GM12878 (cell line): ENCODE results near the gene ABHD17C. TPM values are rescaled to one million over a fixed set of nuclear protein-coding genes. Genes with fewer than 3 reads are reported as not detected.

Experiments used
- ATAC-seq: fragments of 200-7000 bp; cut with Tn5 transposase; 3 replicates; pipeline ENCODE4 v1.9.1; 2020; ENCODE audit warnings: mild to moderate bottlenecking, moderate library complexity
- BruUV-seq: library from RNA; stranded (reverse); fragments of 400-500 nt; replicated peaks from 2 replicates; lab custom pipeline; 2021; lab: Mats Ljungman, UMichigan
- CTCF ChIA-PET: fragments of 300-600 bp; sonication (Branson Sonifier 250); formaldehyde crosslinking; extraction: SDS; loops from one replicate; lab custom pipeline; 2021; ENCODE audit warnings: inconsistent platforms; lab: Yijun Ruan, JAX
- POLR2A ChIA-PET: fragments of 350-600 bp; formaldehyde crosslinking; extraction: SDS; loops from one replicate; lab custom pipeline; 2021; ENCODE audit warnings: inconsistent platforms; lab: Charles Lee
- RAD21 ChIA-PET: fragments of 300-600 bp; sonication (Branson Sonifier 250); formaldehyde crosslinking; loops from one replicate; lab custom pipeline; 2023; ENCODE audit warnings: antibody characterized with exemption; ENCODE audit not compliant: unreplicated experiment; lab: Charles Lee
- SMC1A ChIA-PET: fragments of 300-600 bp; sonication (Branson Sonifier 250); formaldehyde crosslinking; loops from one replicate; lab custom pipeline; 2023; ENCODE audit not compliant: unreplicated experiment, uncharacterized antibody; lab: Charles Lee
- DNase-seq: peaks from one replicate; pipeline ENCODE4 v3.0.0-alpha.2; 2011; ENCODE audit warnings: low read depth, low spot score
- FAIRE-seq: peaks from 3 replicates; lab custom pipeline; 2011; peaks lifted over from hg19 to GRCh38; lab: Jason Lieb, UNC
- H2AFZ ChIP-seq: 2 replicates; pipeline ENCODE4 v1.6.0; 2011; ENCODE audit warnings: low read depth, low read length, control low read depth; ENCODE audit not compliant: control insufficient read depth
- H3K27ac ChIP-seq: 2 replicates; pipeline ENCODE4 v1.5.1; 2011; ENCODE audit warnings: control low read depth; ENCODE audit not compliant: control insufficient read depth, insufficient read depth
- H3K27me3 ChIP-seq, 2 experiments: replicated peaks in 1 of 2; 2 replicates each; pipeline versions ENCODE4 v1.6.0 to v1.6.1; 2011; ENCODE audit warnings: low read length in 1 of 2; ENCODE audit not compliant: control insufficient read depth in 2 of 2, insufficient read depth in 2 of 2
- H3K36me3 ChIP-seq, 2 experiments: 2 replicates each; pipeline ENCODE4 v1.5.1; 2011; ENCODE audit warnings: low read length in 1 of 2; ENCODE audit not compliant: control insufficient read depth in 2 of 2, insufficient read depth in 2 of 2
- H3K4me1 ChIP-seq: 2 replicates; pipeline ENCODE4 v1.6.1; 2011; ENCODE audit warnings: mild to moderate bottlenecking, low read length, moderate library complexity, mixed read lengths; ENCODE audit not compliant: control insufficient read depth, insufficient read depth
- H3K4me2 ChIP-seq: 2 replicates; pipeline ENCODE4 v1.6.0; 2011; ENCODE audit warnings: control low read depth; ENCODE audit not compliant: control insufficient read depth, insufficient read depth
- H3K4me3 ChIP-seq: fragments of 200-600 bp; sonication (generic); 2 replicates; pipeline ENCODE4 v1.5.1; 2016
- H3K79me2 ChIP-seq: 2 replicates; pipeline ENCODE4 v1.6.0; 2011; ENCODE audit warnings: low read length; ENCODE audit not compliant: control insufficient read depth, insufficient read depth
- H3K9ac ChIP-seq: 2 replicates; pipeline ENCODE4 v1.8.0; 2011; ENCODE audit warnings: low read length, control low read depth, mixed read lengths; ENCODE audit not compliant: control insufficient read depth, insufficient read depth
- H3K9me3 ChIP-seq: replicated peaks from 3 replicates; pipeline ENCODE4 v1.5.1; 2011; ENCODE audit warnings: mild to moderate bottlenecking, low read length; ENCODE audit not compliant: control insufficient read depth, insufficient read depth
- H4K20me1 ChIP-seq: 2 replicates; pipeline ENCODE4 v1.6.0; 2011; ENCODE audit not compliant: control insufficient read depth, insufficient read depth
- BCL11A ChIP-seq: IDR thresholded peaks from 2 replicates; pipeline ENCODE4 v1.6.1; 2011; ENCODE audit warnings: low read depth, low read length
- EED ChIP-seq: sonication (generic); IDR thresholded peaks from 2 replicates; pipeline ENCODE4 v1.6.1; 2016; ENCODE audit warnings: antibody characterized with exemption, low read depth
- EP300 ChIP-seq, 2 experiments: fragments of 150-350 bp in 1 of 2; IDR thresholded peaks; 2 replicates each; pipeline ENCODE4 v1.6.1; 2011 to 2012; ENCODE audit warnings: low read depth in 2 of 2, low read length in 2 of 2, borderline replicate concordance in 1 of 2, improper control_type of control experiment in 1 of 2, inconsistent platforms in 1 of 2; ENCODE audit not compliant: control insufficient read depth in 1 of 2
- GATAD2B ChIP-seq: fragments of 450-650 bp; conservative IDR thresholded peaks from 2 replicates; pipeline ENCODE4 v1.6.1; 2017; ENCODE audit warnings: low read depth, mild to moderate bottlenecking, moderate library complexity
- IKZF2 ChIP-seq, 2 experiments: fragments of 450-650 bp; IDR thresholded peaks; 2 replicates each; pipeline ENCODE4 v1.6.1; 2017; ENCODE audit warnings: mild to moderate bottlenecking in 2 of 2, moderate library complexity in 2 of 2
- NFIC ChIP-seq: IDR thresholded peaks from 2 replicates; pipeline ENCODE4 v1.6.1; 2012; ENCODE audit warnings: low read depth, mild to moderate bottlenecking, inconsistent platforms, low read length, moderate library complexity
- NR2C2 ChIP-seq: IDR thresholded peaks from 2 replicates; pipeline ENCODE4 v1.6.1; 2011; ENCODE audit warnings: borderline replicate concordance, low read depth; ENCODE audit not compliant: control insufficient read depth, insufficient read length
- PAX5 ChIP-seq: IDR thresholded peaks from 2 replicates; pipeline ENCODE4 v1.6.1; 2011; ENCODE audit warnings: low read depth, low read length, borderline replicate concordance
- RAD51 ChIP-seq: fragments of 450-650 bp; IDR thresholded peaks from 2 replicates; pipeline ENCODE4 v1.6.1; 2016; ENCODE audit warnings: moderate library complexity, mild to moderate bottlenecking, inconsistent platforms
- RELA ChIP-seq: fragments of 450-650 bp; IDR thresholded peaks from 2 replicates; pipeline ENCODE4 v1.8.0; 2014; ENCODE audit warnings: borderline replicate concordance; ENCODE audit not compliant: partially characterized antibody
- RUNX3 ChIP-seq: IDR thresholded peaks from 2 replicates; pipeline ENCODE4 v1.6.1; 2012; ENCODE audit warnings: low read length, inconsistent platforms
- SP1 ChIP-seq: IDR thresholded peaks from one replicate; pipeline ENCODE4 v1.6.1; 2011; ENCODE audit warnings: low read depth, low read length
- SPI1 ChIP-seq: IDR thresholded peaks from 2 replicates; pipeline ENCODE4 v1.6.1; 2011; ENCODE audit warnings: low read depth, mild to moderate bottlenecking, low read length, moderate library complexity, borderline replicate concordance; ENCODE audit not compliant: insufficient read depth
- ZBTB40 ChIP-seq: fragments of 450-650 bp; IDR thresholded peaks from 2 replicates; pipeline ENCODE4 v1.6.1; 2016; ENCODE audit warnings: mild to moderate bottlenecking, moderate library complexity, borderline replicate concordance
- in situ Hi-C: fragments of 300-500 bp; cut with MboI; formaldehyde crosslinking; loops from 9 replicates; pipeline ENCODE4 v1.14.3; 2018; ENCODE audit warnings: mixed read lengths
- intact Hi-C: fragments of 100-400 bp; cut with micrococcal nuclease; formaldehyde crosslinking; loops from one replicate; pipeline ENCODE4 v1.14.2; 2022; ENCODE audit not compliant: unreplicated experiment
- polyA plus RNA-seq, 11 experiments: library from polyadenylated mRNA; depleted of rRNA in 4 of 11; unstranded in 6 of 11; stranded (reverse) in 5 of 11; fragments of >200 nt; fragmentation: Nextera tagmentation in 4 of 11; fragmentation: Illumina TruSeq in 1 of 11; extraction: Ambion mirVana in 4 of 11; extraction: Trizol in 1 of 11; gene quantifications; 1 replicate in 1 of 11; 2 replicates in 10 of 11; pipeline versions ENCODE4 v1.2.1 to v1.2.3, GENCODE V29; 2011 to 2016; ENCODE audit warnings: inconsistent platforms in 2 of 11, missing spikeins in 2 of 11, low read depth in 1 of 11
- total RNA-seq, 4 experiments: library from RNA; depleted of rRNA in 3 of 4; stranded (reverse); fragments of >200 nt in 3 of 4; fragmentation: Illumina TruSeq in 1 of 4; extraction: Trizol in 1 of 4; gene quantifications; 2 replicates each; pipeline versions ENCODE4 v1.2.1 to v1.2.3, GENCODE V29; 2013 to 2021
- TF ChIP-seq, protein P1 (sequence below): IDR thresholded peaks from 2 replicates; pipeline ENCODE4 v1.6.1; 2012; ENCODE audit warnings: low read length, inconsistent platforms
- TF ChIP-seq, protein P2 (sequence below): fragments of 450-650 bp; IDR thresholded peaks from 2 replicates; pipeline ENCODE4 v1.6.1; 2017; ENCODE audit warnings: low read depth, mild to moderate bottlenecking, moderate library complexity

The ABHD17C gene
- total and polyA plus RNA-seq, 10 of the 15 experiments (the other 5 are each of a cell fraction or from before 2014, with no cell fraction given), result 0.92 to 11.4 (median 5.5) TPM

DNA sequence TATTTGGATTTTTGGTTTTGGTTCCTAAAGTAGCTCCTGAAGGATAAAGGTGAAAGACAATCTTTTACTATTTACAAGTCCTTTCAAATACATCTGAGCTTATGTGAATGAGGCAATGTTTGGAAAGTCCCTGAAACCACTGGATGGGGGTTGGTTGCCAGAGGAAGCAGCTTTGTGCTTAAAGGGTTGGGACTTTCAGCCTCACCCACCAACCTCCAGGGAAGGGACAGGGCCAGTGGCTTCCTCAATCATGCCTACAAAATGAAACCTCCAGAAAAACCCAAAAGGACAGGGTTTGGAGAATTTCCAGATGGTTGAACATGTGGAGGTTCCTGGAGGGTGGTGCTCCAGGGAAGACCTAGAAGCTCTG lies 20.9 kb upstream of the ABHD17C start:
- Histone ChIP-seq H4K20me1 (no peaks in the 10 kb centered on the region), H2AFZ (peak overlapping the region; percentile 81), H3K9me3 (no peaks in the 10 kb centered on the region; the same call in 2 of the 3 replicates), H3K4me2 (peak overlapping the region; percentile 51), H3K4me1 (peaks cover 16% of the 10 kb centered on the region; the same call in 1 of the 2 replicates), H3K9ac (no peak overlapping the region), H3K4me3 (no peak overlapping the region), H3K36me3 (no peaks in the 10 kb centered on the region), H3K27ac (peak overlapping the region; percentile 76), H3K79me2 (no peaks in the 10 kb centered on the region), H3K27me3 (no peaks in the 10 kb centered on the region)
- no TSS peak for BruUV-seq
- DNase-seq (peak; percentile 55), FAIRE-seq (no peak), ATAC-seq (peak; percentile 88)
- POLR2A ChIA-PET, result interaction anchor here (3.7 kb wide), 1 partner anchor 20 kb away, joined by 23 read pairs; the partner anchor contains the start of gene ABHD17C
- intact Hi-C loops (no loop called here), in situ Hi-C loops (no loop called here)
- RAD21 ChIA-PET, result interaction anchor here (1.0 to 2.3 kb wide), 8 partner anchors 8 to 217 kb away, joined by 3 to 17 read pairs (median 5); partner anchors contain the start of gene ABHD17C
- SMC1A ChIA-PET, result interaction anchor here (0.9 to 2.9 kb wide), 14 partner anchors 8 to 107 kb away, joined by 3 to 18 read pairs (median 5); partner anchors contain the start of gene ABHD17C
- CTCF ChIA-PET, result interaction anchor here (0.6 to 4.4 kb wide), 12 partner anchors 9 to 1077 kb away, joined by 3 to 27 read pairs (median 4); partner anchors contain the start of gene ABHD17C
- TF ChIP-seq SPI1 (peak; percentile 30; the same call in 1 of the 2 replicates), SP1 (peak; percentile 24), EP300 (IDR thresholded peaks at IDR 0.05; ENCODE audit: borderline replicate concordance in 1 of 2, control insufficient read depth in 1 of 2, low read depth in 2 of 2, low read length in 2 of 2) (peak in 1 of 2 experiments; percentile 34; a peak in 1 of 4 replicates), RAD51 (no peak), PAX5 (peak; percentile 15; the same call in 1 of the 2 replicates), IKZF2 (IDR thresholded peaks at IDR 0.05) (peak; percentile 78 to 79), GATAD2B (peak; percentile 63; the same call in 1 of the 2 replicates), NFIC (peak; percentile 61), RELA (peak; percentile 73), ZBTB40 (no peak), BCL11A (peak; percentile 49; the same call in 1 of the 2 replicates), EED (peak; percentile 77), RUNX3 (peak; percentile 63), NR2C2 (no peak)
- TF ChIP-seq, protein P1, sequence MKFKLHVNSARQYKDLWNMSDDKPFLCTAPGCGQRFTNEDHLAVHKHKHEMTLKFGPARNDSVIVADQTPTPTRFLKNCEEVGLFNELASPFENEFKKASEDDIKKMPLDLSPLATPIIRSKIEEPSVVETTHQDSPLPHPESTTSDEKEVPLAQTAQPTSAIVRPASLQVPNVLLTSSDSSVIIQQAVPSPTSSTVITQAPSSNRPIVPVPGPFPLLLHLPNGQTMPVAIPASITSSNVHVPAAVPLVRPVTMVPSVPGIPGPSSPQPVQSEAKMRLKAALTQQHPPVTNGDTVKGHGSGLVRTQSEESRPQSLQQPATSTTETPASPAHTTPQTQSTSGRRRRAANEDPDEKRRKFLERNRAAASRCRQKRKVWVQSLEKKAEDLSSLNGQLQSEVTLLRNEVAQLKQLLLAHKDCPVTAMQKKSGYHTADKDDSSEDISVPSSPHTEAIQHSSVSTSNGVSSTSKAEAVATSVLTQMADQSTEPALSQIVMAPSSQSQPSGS, result 0 out of 2 replicates have a peak, but pooled peaks have one; percentile 29
- TF ChIP-seq, protein P2, sequence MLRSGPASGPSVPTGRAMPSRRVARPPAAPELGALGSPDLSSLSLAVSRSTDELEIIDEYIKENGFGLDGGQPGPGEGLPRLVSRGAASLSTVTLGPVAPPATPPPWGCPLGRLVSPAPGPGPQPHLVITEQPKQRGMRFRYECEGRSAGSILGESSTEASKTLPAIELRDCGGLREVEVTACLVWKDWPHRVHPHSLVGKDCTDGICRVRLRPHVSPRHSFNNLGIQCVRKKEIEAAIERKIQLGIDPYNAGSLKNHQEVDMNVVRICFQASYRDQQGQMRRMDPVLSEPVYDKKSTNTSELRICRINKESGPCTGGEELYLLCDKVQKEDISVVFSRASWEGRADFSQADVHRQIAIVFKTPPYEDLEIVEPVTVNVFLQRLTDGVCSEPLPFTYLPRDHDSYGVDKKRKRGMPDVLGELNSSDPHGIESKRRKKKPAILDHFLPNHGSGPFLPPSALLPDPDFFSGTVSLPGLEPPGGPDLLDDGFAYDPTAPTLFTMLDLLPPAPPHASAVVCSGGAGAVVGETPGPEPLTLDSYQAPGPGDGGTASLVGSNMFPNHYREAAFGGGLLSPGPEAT, result peak; percentile 88
